Endothelial cell of umbilical vein (primary cell): ENCODE results near the gene TMEM94. TPM values are rescaled to one million over a fixed set of nuclear protein-coding genes. Genes with fewer than 3 reads are reported as not detected.

Experiments
- BruUV-seq: library from RNA; stranded (reverse); fragments of 400-500 nt; replicated peaks from 2 replicates; lab custom pipeline; 2021; lab: Mats Ljungman, UMichigan
- CTCF ChIA-PET: fragments of 300-600, 350-600 bp; sonication (Branson Sonifier 250); formaldehyde crosslinking; loops from one replicate; lab custom pipeline; 2021; ENCODE audit warnings: antibody characterized with exemption, inconsistent platforms; lab: Charles Lee
- POLR2A ChIA-PET: fragments of 300-600, 350-600 bp; sonication (Branson Sonifier 250); formaldehyde crosslinking; loops from one replicate; lab custom pipeline; 2021; ENCODE audit warnings: antibody characterized with exemption, inconsistent platforms; lab: Charles Lee
- DNase-seq: peaks from one replicate; pipeline ENCODE4 v3.0.0-alpha.2; 2011; ENCODE audit warnings: low read depth, low spot score
- FAIRE-seq: peaks from 2 replicates; lab custom pipeline; 2011; peaks lifted over from hg19 to GRCh38; lab: Jason Lieb, UNC
- H2AFZ ChIP-seq: 2 replicates; pipeline ENCODE4 v1.6.0; 2012; ENCODE audit warnings: low read depth, low read length, control low read depth, inconsistent platforms
- H3K27ac ChIP-seq: 2 replicates; pipeline ENCODE4 v1.5.1; 2011; ENCODE audit warnings: low read depth, mild to moderate bottlenecking, control low read depth, low read length, moderate library complexity; ENCODE audit not compliant: insufficient read depth
- H3K27me3 ChIP-seq, 2 experiments: 2 replicates each; pipeline versions ENCODE4 v1.6.0 to v1.6.1; 2011; ENCODE audit warnings: low read length in 2 of 2, mixed read lengths in 1 of 2; ENCODE audit not compliant: control insufficient read depth in 2 of 2, insufficient read depth in 2 of 2
- H3K36me3 ChIP-seq, 2 experiments: 2 replicates in 1 of 2; 3 replicates in 1 of 2; pipeline ENCODE4 v1.5.1; 2011; ENCODE audit warnings: low read length in 2 of 2, mild to moderate bottlenecking in 1 of 2, moderate library complexity in 1 of 2; ENCODE audit not compliant: control insufficient read depth in 2 of 2, insufficient read depth in 2 of 2; ENCODE audit errors: extremely low read depth in 1 of 2
- H3K4me1 ChIP-seq: 3 replicates; pipeline ENCODE4 v1.5.1; 2011; ENCODE audit warnings: mild to moderate bottlenecking, low read length; ENCODE audit not compliant: control insufficient read depth, insufficient read depth; ENCODE audit errors: extremely low read depth
- H3K4me2 ChIP-seq: 2 replicates; pipeline ENCODE4 v1.6.1; 2011; ENCODE audit warnings: low read length, control low read depth, mixed read lengths; ENCODE audit not compliant: insufficient read depth
- H3K4me3 ChIP-seq, 3 experiments: fragments of 200-600 bp in 1 of 3; sonication (generic), shearing (Covaris generic) in 1 of 3; replicated peaks in 1 of 3; 2 replicates each; pipeline ENCODE4 v1.5.1; 2011 to 2016; ENCODE audit warnings: control low read depth in 3 of 3, low read length in 3 of 3, mild to moderate bottlenecking in 2 of 3, inconsistent platforms in 1 of 3, low read depth in 1 of 3, moderate library complexity in 1 of 3; ENCODE audit not compliant: insufficient read depth in 1 of 3
- H3K79me2 ChIP-seq: 2 replicates; pipeline ENCODE4 v1.6.0; 2012; ENCODE audit warnings: low read length, inconsistent platforms; ENCODE audit not compliant: control insufficient read depth, insufficient read depth
- H3K9ac ChIP-seq: replicated peaks from 2 replicates; pipeline ENCODE3; 2011; ENCODE audit warnings: low read length, control low read depth; ENCODE audit not compliant: insufficient read depth; ENCODE audit errors: extremely low read depth
- H3K9me1 ChIP-seq: replicated peaks from 3 replicates; pipeline ENCODE4 v1.6.0; 2011; ENCODE audit warnings: mild to moderate bottlenecking, low read length; ENCODE audit not compliant: control insufficient read depth, insufficient read depth; ENCODE audit errors: extremely low read depth
- H3K9me3 ChIP-seq: replicated peaks from 2 replicates; pipeline ENCODE4 v1.5.1; 2012; ENCODE audit warnings: low read length, inconsistent platforms; ENCODE audit not compliant: control insufficient read depth, insufficient read depth
- H4K20me1 ChIP-seq: replicated peaks from 2 replicates; pipeline ENCODE3; 2011; ENCODE audit warnings: mild to moderate bottlenecking, low read length; ENCODE audit not compliant: control insufficient read depth, insufficient read depth; ENCODE audit errors: extremely low read depth
- EZH2 ChIP-seq: IDR thresholded peaks from 2 replicates; pipeline ENCODE4 v1.6.1; 2012; ENCODE audit warnings: borderline replicate concordance, low read depth, mild to moderate bottlenecking, moderate library complexity, low read length, inconsistent platforms; ENCODE audit not compliant: severe bottlenecking
- FOS ChIP-seq: IDR thresholded peaks from 2 replicates; pipeline ENCODE4 v1.6.1; 2011; ENCODE audit warnings: mild to moderate bottlenecking, low read length, moderate library complexity, borderline replicate concordance; ENCODE audit not compliant: insufficient read depth
- GATA2 ChIP-seq: IDR thresholded peaks from 2 replicates; pipeline ENCODE4 v1.7.0; 2011; ENCODE audit warnings: low read depth, mild to moderate bottlenecking, moderate library complexity, mixed read lengths, low read length; ENCODE audit not compliant: insufficient read length, insufficient read depth
- JUN ChIP-seq: IDR thresholded peaks from 2 replicates; pipeline ENCODE4 v1.6.1; 2011; ENCODE audit warnings: borderline replicate concordance, low read depth; ENCODE audit not compliant: insufficient read length, insufficient read depth
- MYC ChIP-seq: IDR thresholded peaks from one replicate; pipeline ENCODE4 v1.6.1; 2011; ENCODE audit warnings: mild to moderate bottlenecking, low read depth, low read length
- POLR2A ChIP-seq: IDR thresholded peaks from 2 replicates; pipeline ENCODE4 v1.6.1; 2012; ENCODE audit warnings: low read depth, mild to moderate bottlenecking, control low read depth, low read length
- POLR2AphosphoS5 ChIP-seq: IDR thresholded peaks from 2 replicates; pipeline ENCODE4 v1.6.1; 2012; ENCODE audit warnings: low read depth, mild to moderate bottlenecking, control low read depth, low read length, moderate library complexity; ENCODE audit not compliant: insufficient read depth
- dilution Hi-C: fragments of 300-500 bp; cut with MboI; formaldehyde crosslinking; loops from one replicate; pipeline ENCODE4 v1.15.0; 2019; ENCODE audit warnings: low sequenced_read_pairs; ENCODE audit not compliant: extremely low pct_ligation_motif_present
- intact Hi-C: fragments of 100-400 bp; cut with micrococcal nuclease; formaldehyde crosslinking; loops from one replicate; pipeline ENCODE4 v1.10.0; 2022
- polyA plus RNA-seq, 4 experiments: library from polyadenylated mRNA; depleted of rRNA in 3 of 4; stranded (reverse) in 3 of 4; unstranded in 1 of 4; fragments of >200 nt; gene quantifications; 2 replicates each; pipeline versions ENCODE4 v1.2.1 to v1.2.3, GENCODE V29; 2011 to 2012; ENCODE audit warnings: missing spikeins in 1 of 4
- total RNA-seq: library from RNA; stranded (reverse); gene quantifications from 2 replicates; pipeline ENCODE4 v1.2.3, GENCODE V29; 2021
- TF ChIP-seq, protein P1 (sequence below): IDR thresholded peaks from 2 replicates; pipeline ENCODE4 v1.6.1; 2011; ENCODE audit not compliant: insufficient read depth, insufficient read length
- TF ChIP-seq, protein P2 (sequence below), 2 donors: IDR thresholded peaks; 1 replicate in 1 of 2; 2 replicates in 1 of 2; pipeline ENCODE4 v1.5.1; 2011; ENCODE audit warnings: low read length in 2 of 2, mild to moderate bottlenecking in 2 of 2, moderate library complexity in 2 of 2, control low read depth in 1 of 2, inconsistent platforms in 1 of 2, low read depth in 1 of 2; ENCODE audit not compliant: insufficient read depth in 1 of 2; ENCODE audit errors: extremely low read depth in 1 of 2

The TMEM94 gene
- total and polyA plus RNA-seq, 2 donors (not counting 3 experiments of a cell fraction or from before 2014, with no cell fraction given): 69.2 to 75.9 TPM

DNA sequence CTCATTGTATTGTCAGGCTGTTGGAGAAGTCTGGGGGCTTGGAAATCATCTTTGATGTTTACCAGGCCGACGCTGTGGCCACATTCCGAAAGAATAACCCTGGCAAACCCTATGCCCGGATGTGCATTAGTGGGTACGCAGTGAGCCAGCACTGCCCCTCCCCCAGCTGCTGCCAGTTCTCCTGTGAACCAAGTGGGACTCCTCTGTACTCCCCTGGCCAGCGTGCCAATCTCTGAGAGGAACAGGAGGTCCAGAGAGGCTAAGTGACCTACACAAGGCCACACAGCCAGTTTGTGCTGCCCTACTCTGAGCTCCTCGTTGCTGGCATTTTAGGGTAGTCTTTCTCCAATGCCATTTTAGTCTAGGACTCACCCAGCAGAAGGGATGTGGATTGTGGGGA, 67.2 kb downstream of the TMEM94 start:
- intact Hi-C loops: loop anchor here (1.0 to 2.0 kb wide), 3 partner anchors 7 to 97 kb away; partner anchors contain the start of gene TSEN54
- Histone ChIP-seq H3K4me1 (peaks cover 7% of the 10 kb centered on the region), H3K9ac (no peak overlapping the region), H3K9me1 (no peaks in the 10 kb centered on the region), H2AFZ (no peak overlapping the region), H3K79me2 (no peaks in the 10 kb centered on the region), H3K27me3 (no peaks in the 10 kb centered on the region), H4K20me1 (no peaks in the 10 kb centered on the region), H3K27ac (no peak overlapping the region), H3K4me3 (no peak overlapping the region), H3K4me2 (no peak overlapping the region), H3K36me3 (peaks cover 0 to 2% of the 10 kb centered on the region in 2 experiments), H3K9me3 (no peaks in the 10 kb centered on the region)
- dilution Hi-C loops: no loop called here
- TF ChIP-seq MYC: no peak
- TF ChIP-seq GATA2: no peak
- TF ChIP-seq FOS: no peak
- TF ChIP-seq POLR2A: no peak
- no peak for TF ChIP-seq POLR2AphosphoS5
- TF ChIP-seq, protein P1, sequence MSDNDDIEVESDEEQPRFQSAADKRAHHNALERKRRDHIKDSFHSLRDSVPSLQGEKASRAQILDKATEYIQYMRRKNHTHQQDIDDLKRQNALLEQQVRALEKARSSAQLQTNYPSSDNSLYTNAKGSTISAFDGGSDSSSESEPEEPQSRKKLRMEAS: no peak
- no peak for TF ChIP-seq EZH2
- TF ChIP-seq, protein P2, sequence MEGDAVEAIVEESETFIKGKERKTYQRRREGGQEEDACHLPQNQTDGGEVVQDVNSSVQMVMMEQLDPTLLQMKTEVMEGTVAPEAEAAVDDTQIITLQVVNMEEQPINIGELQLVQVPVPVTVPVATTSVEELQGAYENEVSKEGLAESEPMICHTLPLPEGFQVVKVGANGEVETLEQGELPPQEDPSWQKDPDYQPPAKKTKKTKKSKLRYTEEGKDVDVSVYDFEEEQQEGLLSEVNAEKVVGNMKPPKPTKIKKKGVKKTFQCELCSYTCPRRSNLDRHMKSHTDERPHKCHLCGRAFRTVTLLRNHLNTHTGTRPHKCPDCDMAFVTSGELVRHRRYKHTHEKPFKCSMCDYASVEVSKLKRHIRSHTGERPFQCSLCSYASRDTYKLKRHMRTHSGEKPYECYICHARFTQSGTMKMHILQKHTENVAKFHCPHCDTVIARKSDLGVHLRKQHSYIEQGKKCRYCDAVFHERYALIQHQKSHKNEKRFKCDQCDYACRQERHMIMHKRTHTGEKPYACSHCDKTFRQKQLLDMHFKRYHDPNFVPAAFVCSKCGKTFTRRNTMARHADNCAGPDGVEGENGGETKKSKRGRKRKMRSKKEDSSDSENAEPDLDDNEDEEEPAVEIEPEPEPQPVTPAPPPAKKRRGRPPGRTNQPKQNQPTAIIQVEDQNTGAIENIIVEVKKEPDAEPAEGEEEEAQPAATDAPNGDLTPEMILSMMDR (IDR thresholded peaks at IDR 0.05; ENCODE audit: extremely low read depth in 1 of 2, insufficient read depth in 1 of 2, low read depth in 1 of 2, low read length in 2 of 2): no peak
- TF ChIP-seq JUN: no peak
- no peak for DNase-seq
- no peak for FAIRE-seq
- POLR2A ChIA-PET: no interaction called here
- BruUV-seq: no TSS peak
- CTCF ChIA-PET: interaction anchor here (1.8 kb wide), 1 partner anchor 16 kb away, joined by 6 read pairs; no protein-coding TSS in a partner anchor
